H1 (cell line): ENCODE data around the gene TUBGCP3. TPM values are rescaled to one million over a fixed set of nuclear protein-coding genes. Genes with fewer than 3 reads are reported as not detected.

Source experiments
- CTCF ChIA-PET: fragments of 300-600 bp; sonication (Branson Sonifier 250); formaldehyde crosslinking; loops from one replicate; lab custom pipeline; 2021; ENCODE audit not compliant: partially characterized antibody; lab: Charles Lee
- POLR2A ChIA-PET: fragments of 300-600 bp; sonication (Branson Sonifier 250); formaldehyde crosslinking; loops from one replicate; lab custom pipeline; 2021; ENCODE audit warnings: inconsistent platforms; ENCODE audit not compliant: partially characterized antibody; lab: Charles Lee
- DNase-seq, 2 experiments: peaks; one replicate each; pipeline versions ENCODE4 v3.0.0 to v3.0.0-alpha.2; 2010 to 2022; ENCODE audit warnings: low spot score in 2 of 2, low read depth in 1 of 2, mixed read lengths in 1 of 2
- FAIRE-seq: peaks from 2 replicates; lab custom pipeline; 2011; peaks lifted over from hg19 to GRCh38; lab: Jason Lieb, UNC
- H2AFZ ChIP-seq: 2 replicates; pipeline ENCODE4 v1.8.1; 2012; ENCODE audit warnings: low read length, inconsistent platforms
- H2AK5ac ChIP-seq: 2 replicates; pipeline ENCODE4 v1.6.1; 2013; ENCODE audit warnings: low read depth, low read length
- H2BK120ac ChIP-seq: replicated peaks from 2 replicates; pipeline ENCODE3; 2013; ENCODE audit warnings: low read depth, low read length, inconsistent platforms
- H2BK12ac ChIP-seq: 2 replicates; pipeline ENCODE4 v1.6.1; 2013; ENCODE audit warnings: low read depth, low read length
- H2BK15ac ChIP-seq: 2 replicates; pipeline ENCODE4 v1.6.1; 2013; ENCODE audit warnings: low read length
- H2BK20ac ChIP-seq: 2 replicates; pipeline ENCODE4 v1.6.1; 2013; ENCODE audit warnings: low read length
- H2BK5ac ChIP-seq: 2 replicates; pipeline ENCODE4 v1.6.1; 2013; ENCODE audit warnings: low read depth, low read length
- H3K14ac ChIP-seq: 2 replicates; pipeline ENCODE4 v1.6.1; 2013; ENCODE audit warnings: inconsistent platforms; ENCODE audit not compliant: insufficient read length
- H3K18ac ChIP-seq: 2 replicates; pipeline ENCODE4 v1.6.1; 2013; ENCODE audit warnings: low read length; ENCODE audit errors: extremely low read depth
- H3K23ac ChIP-seq: 2 replicates; pipeline ENCODE4 v1.6.1; 2013; ENCODE audit warnings: inconsistent platforms; ENCODE audit not compliant: insufficient read length
- H3K23me2 ChIP-seq: 2 replicates; pipeline ENCODE4 v1.6.1; 2013; ENCODE audit warnings: low read depth, low read length
- H3K27ac ChIP-seq: 2 replicates; pipeline ENCODE4 v1.6.1; 2011; ENCODE audit warnings: low read depth, low read length, inconsistent platforms
- H3K27me3 ChIP-seq, 4 experiments: replicated peaks in 1 of 4; 1 replicate in 1 of 4; 2 replicates in 3 of 4; pipeline versions ENCODE4 v1.6.1 to v1.8.1; 2011 to 2013; ENCODE audit warnings: low read length in 3 of 4, mild to moderate bottlenecking in 3 of 4, inconsistent platforms in 2 of 4, mixed read lengths in 2 of 4, moderate library complexity in 1 of 4; ENCODE audit not compliant: control insufficient read depth in 3 of 4, insufficient read depth in 3 of 4; ENCODE audit errors: extremely low read depth in 1 of 4
- H3K36me3 ChIP-seq, 4 experiments: 2 replicates each; pipeline versions ENCODE4 v1.6.1 to v1.8.1; 2011 to 2013; ENCODE audit warnings: mild to moderate bottlenecking in 4 of 4, low read length in 3 of 4, moderate library complexity in 2 of 4, control low read depth in 1 of 4, inconsistent platforms in 1 of 4; ENCODE audit not compliant: insufficient read depth in 4 of 4, control insufficient read depth in 2 of 4
- H3K4ac ChIP-seq: replicated peaks from 2 replicates; pipeline ENCODE3; 2013; ENCODE audit warnings: low read length, low read depth, mixed read lengths, inconsistent platforms; ENCODE audit not compliant: insufficient read length
- H3K4me1 ChIP-seq, 4 experiments: replicated peaks in 1 of 4; 1 replicate in 1 of 4; 2 replicates in 3 of 4; pipeline versions ENCODE4 v1.6.1 to v1.8.1; 2011 to 2013; ENCODE audit warnings: low read length in 3 of 4, inconsistent platforms in 2 of 4, mixed read lengths in 1 of 4; ENCODE audit not compliant: insufficient read depth in 4 of 4, control insufficient read depth in 3 of 4
- H3K4me2 ChIP-seq, 2 experiments: 2 replicates each; pipeline versions ENCODE4 v1.6.1 to v1.8.1; 2011 to 2013; ENCODE audit warnings: low read depth in 2 of 2, low read length in 2 of 2, control low read depth in 1 of 2, inconsistent platforms in 1 of 2, mild to moderate bottlenecking in 1 of 2; ENCODE audit not compliant: insufficient read depth in 1 of 2
- H3K4me3 ChIP-seq, 4 experiments: fragments of 200-600, 300-600 bp in 1 of 4; sonication (generic), shearing (Covaris generic), sonication (Bioruptor Twin) in 1 of 4; 2 replicates each; pipeline versions ENCODE4 v1.5.1 to v1.8.1; 2011 to 2016; ENCODE audit warnings: low read length in 4 of 4, low read depth in 3 of 4, control low read depth in 2 of 4, inconsistent platforms in 2 of 4, mild to moderate bottlenecking in 2 of 4, mixed read lengths in 1 of 4, moderate library complexity in 1 of 4; ENCODE audit not compliant: insufficient read depth in 2 of 4; ENCODE audit errors: extremely low read depth in 1 of 4
- H3K56ac ChIP-seq: replicated peaks from 2 replicates; pipeline ENCODE3; 2013; ENCODE audit warnings: low read depth, mild to moderate bottlenecking, mixed read lengths, low read length, inconsistent platforms; ENCODE audit not compliant: insufficient read length
- H3K79me1 ChIP-seq: 2 replicates; pipeline ENCODE4 v1.6.1; 2013; ENCODE audit warnings: low read depth, low read length, control low read depth
- H3K79me2 ChIP-seq, 2 experiments: 2 replicates each; pipeline versions ENCODE4 v1.6.1 to v1.8.1; 2012 to 2013; ENCODE audit warnings: low read length in 2 of 2, mild to moderate bottlenecking in 2 of 2, inconsistent platforms in 1 of 2; ENCODE audit not compliant: insufficient read depth in 2 of 2, control insufficient read depth in 1 of 2
- H3K9ac ChIP-seq, 4 experiments: replicated peaks in 1 of 4; 1 replicate in 1 of 4; 2 replicates in 3 of 4; pipeline versions ENCODE4 v1.6.1 to v1.8.1; 2011 to 2013; ENCODE audit warnings: low read depth in 3 of 4, low read length in 3 of 4, control low read depth in 2 of 4, mild to moderate bottlenecking in 2 of 4, moderate library complexity in 2 of 4, inconsistent platforms in 1 of 4; ENCODE audit errors: extremely low read depth in 1 of 4
- H3K9me3 ChIP-seq, 2 experiments: 2 replicates each; pipeline versions ENCODE4 v1.6.1 to v1.8.1; 2012 to 2013; ENCODE audit warnings: mild to moderate bottlenecking in 2 of 2, moderate library complexity in 2 of 2, control low read depth in 1 of 2, inconsistent platforms in 1 of 2, low read depth in 1 of 2, low read length in 1 of 2, mixed read lengths in 1 of 2; ENCODE audit not compliant: insufficient read depth in 2 of 2
- H4K20me1 ChIP-seq, 2 experiments: replicated peaks in 1 of 2; 2 replicates each; pipeline versions ENCODE3 to v1.8.1; 2011 to 2013; ENCODE audit warnings: inconsistent platforms in 2 of 2, low read length in 2 of 2, mild to moderate bottlenecking in 1 of 2; ENCODE audit not compliant: insufficient read depth in 2 of 2, control insufficient read depth in 1 of 2
- H4K5ac ChIP-seq: 2 replicates; pipeline ENCODE4 v1.6.1; 2013; ENCODE audit warnings: low read length, low read depth, mixed read lengths, inconsistent platforms; ENCODE audit not compliant: insufficient read length
- H4K8ac ChIP-seq: 2 replicates; pipeline ENCODE4 v1.8.0; 2013; ENCODE audit warnings: mild to moderate bottlenecking, moderate library complexity, low read length, inconsistent platforms; ENCODE audit not compliant: insufficient read depth; ENCODE audit errors: extremely low read depth
- H4K91ac ChIP-seq: replicated peaks from 2 replicates; pipeline ENCODE3; 2013; ENCODE audit warnings: low read length, mixed read lengths, inconsistent platforms; ENCODE audit not compliant: insufficient read length
- BACH1 ChIP-seq: IDR thresholded peaks from 2 replicates; pipeline ENCODE4 v1.6.1; 2012; ENCODE audit warnings: low read length, improper control_type of control experiment
- CTBP2 ChIP-seq: IDR thresholded peaks from 2 replicates; pipeline ENCODE4 v1.7.0; 2011; ENCODE audit warnings: borderline replicate concordance, mild to moderate bottlenecking, moderate library complexity, mixed read lengths, low read length; ENCODE audit not compliant: insufficient read depth, insufficient read length
- FOSL1 ChIP-seq: IDR thresholded peaks from 2 replicates; pipeline ENCODE4 v1.6.1; 2011; ENCODE audit warnings: mild to moderate bottlenecking, low read depth, low read length, moderate library complexity; ENCODE audit not compliant: insufficient read depth
- KDM1A ChIP-seq: fragments of 200-600, 300-600 bp; sonication (generic); IDR thresholded peaks from 2 replicates; pipeline ENCODE4 v1.7.1; 2016; ENCODE audit warnings: mild to moderate bottlenecking, low read length, borderline replicate concordance
- POU5F1 ChIP-seq: IDR thresholded peaks from 2 replicates; pipeline ENCODE4 v1.6.1; 2011; ENCODE audit warnings: low read depth, mild to moderate bottlenecking, low read length, moderate library complexity
- RBBP5 ChIP-seq: IDR thresholded peaks from 2 replicates; pipeline ENCODE4 v1.7.1; 2012; ENCODE audit warnings: low read depth, mild to moderate bottlenecking, inconsistent platforms, low read length, moderate library complexity, borderline replicate concordance
- RFX5 ChIP-seq: IDR thresholded peaks from 2 replicates; pipeline ENCODE4 v1.6.1; 2011; ENCODE audit warnings: low read depth, low read length, improper control_type of control experiment, borderline replicate concordance
- SAP30 ChIP-seq: fragments of 300-600 bp; sonication (generic); IDR thresholded peaks from 2 replicates; pipeline ENCODE4 v1.7.1; 2012; ENCODE audit warnings: low read length, moderate library complexity, mild to moderate bottlenecking, inconsistent platforms; ENCODE audit not compliant: insufficient read depth, insufficient replicate concordance
- SRF ChIP-seq: IDR thresholded peaks from 2 replicates; pipeline ENCODE4 v1.6.1; 2011; ENCODE audit warnings: mild to moderate bottlenecking, low read depth, low read length, moderate library complexity
- TAF1 ChIP-seq: IDR thresholded peaks from 2 replicates; pipeline ENCODE4 v1.6.1; 2011; ENCODE audit warnings: mild to moderate bottlenecking, low read depth, low read length
- TBP ChIP-seq: IDR thresholded peaks from 2 replicates; pipeline ENCODE4 v1.6.1; 2011; ENCODE audit warnings: low read depth, low read length, improper control_type of control experiment
- TEAD4 ChIP-seq: IDR thresholded peaks from 2 replicates; pipeline ENCODE4 v1.6.1; 2012; ENCODE audit warnings: low read depth, low read length, inconsistent platforms, mixed read lengths
- WGBS, 2 experiments: shearing (Covaris generic) in 1 of 2; methylation state at CpG; one replicate each; pipeline versions ENCODE4 v1.1.6 to v1.1.7; 2013 to 2015; ENCODE audit warnings: low lambda C conversion rate in 2 of 2, mixed read lengths in 2 of 2, inconsistent platforms in 1 of 2, low coverage in 1 of 2, missing lambda C conversion rate in 1 of 2; ENCODE audit not compliant: insufficient replicate concordance in 2 of 2, insufficient coverage in 1 of 2, insufficient read length in 1 of 2; ENCODE audit errors: extremely low coverage in 1 of 2, missing lambda C conversion rate in 1 of 2; 5-methylcytosine and 5-hydroxymethylcytosine counted together
- polyA plus RNA-seq, 7 experiments: library from polyadenylated mRNA; depleted of rRNA in 3 of 7; stranded (reverse) in 5 of 7; unstranded in 2 of 7; fragments of >200 nt in 5 of 7; fragments of 200-250 nt in 2 of 7; gene quantifications; 1 replicate in 5 of 7; 2 replicates in 1 of 7; 4 replicates in 1 of 7; pipeline versions ENCODE4 v1.2.1 to v1.2.3, GENCODE V29; 2011 to 2013; ENCODE audit warnings: missing spikeins in 2 of 7, mixed read lengths in 2 of 7
- total RNA-seq: library from RNA; stranded (reverse); fragmentation: NEBNext Ultra II Directional; extraction: Animal tissue kit (Norgen Biotek cat#: 25700); gene quantifications from 2 replicates; pipeline ENCODE4 v1.2.1, GENCODE V29; 2021
- TF ChIP-seq, protein P1 (sequence below): IDR thresholded peaks from 2 replicates; pipeline ENCODE4 v1.6.1; 2012; ENCODE audit warnings: inconsistent platforms

The TUBGCP3 gene
- total and polyA plus RNA-seq, 2 of the 8 experiments (the other 6 are each of a cell fraction or from before 2014, with no cell fraction given), result 27.0 to 31.7 TPM

DNA sequence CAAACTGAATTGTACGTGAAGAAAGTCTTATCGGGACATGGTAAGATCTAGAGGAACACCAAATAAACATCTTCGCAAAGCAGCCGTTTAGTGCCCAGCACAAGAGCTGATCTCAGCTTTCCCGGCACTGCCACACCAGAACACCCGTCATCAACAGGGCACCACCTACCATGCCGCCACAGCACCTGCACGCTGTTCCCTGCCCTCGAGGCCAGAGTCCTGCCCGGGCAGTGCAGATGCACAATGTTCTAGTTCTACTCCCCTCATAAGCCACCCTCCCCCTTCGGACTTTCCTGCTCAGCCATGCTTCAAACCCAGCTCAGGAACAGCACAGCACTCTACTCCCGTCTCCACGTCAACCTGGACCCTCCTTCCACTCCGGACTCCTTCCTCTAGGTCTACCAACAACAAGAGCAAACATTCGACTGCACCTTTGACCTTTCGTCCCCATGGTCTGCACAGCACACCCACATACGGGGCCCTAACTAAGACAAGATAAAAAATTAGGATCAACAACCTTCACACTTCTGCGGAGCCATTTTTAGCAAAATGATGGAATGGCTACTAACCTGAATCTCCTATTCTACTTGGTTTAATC, 25.1 kb downstream of the TUBGCP3 start:
- Histone ChIP-seq H2AFZ (no peak overlapping the region), H3K18ac (no peak overlapping the region), H4K20me1 (peaks cover 4 to 8% of the 10 kb centered on the region in 2 experiments), H3K79me2 (peaks cover 0 to 15% of the 10 kb centered on the region in 2 experiments; a peak in 3 of 4 replicates), H3K9me3 (no peaks in the 10 kb centered on the region), H3K14ac (no peak overlapping the region), H3K27ac (no peak overlapping the region), H3K4ac (no peak overlapping the region), H3K4me3 (no peak overlapping the region), H3K4me2 (no peak overlapping the region), H2BK120ac (no peak overlapping the region), H3K4me1 (peaks cover under 1 to 5% (median 2%) of the 10 kb centered on the region in 4 experiments), H3K79me1 (peaks cover 5% of the 10 kb centered on the region), H3K27me3 (no peaks in the 10 kb centered on the region), H3K56ac (no peak overlapping the region), H3K23ac (no peak overlapping the region), H4K91ac (no peak overlapping the region), H3K23me2 (no peaks in the 10 kb centered on the region), H2BK12ac (no peak overlapping the region; the same call in 1 of the 2 replicates), H2BK20ac (no peak overlapping the region), H4K8ac (no peak overlapping the region), H2AK5ac (no peak overlapping the region), H2BK5ac (no peak overlapping the region), H2BK15ac (no peak overlapping the region), H3K9ac (no peak overlapping the region), H3K36me3 (peaks cover 3 to 22% (median 9%) of the 10 kb centered on the region in 4 experiments; a peak in 6 of 8 replicates), H4K5ac (no peak overlapping the region)
- DNase-seq, result no peak
- no peak for FAIRE-seq
- CTCF ChIA-PET, result interaction anchor here (0.8 to 1.2 kb wide), 3 partner anchors 11 to 45 kb away, joined by 3 to 5 read pairs (median 4); no protein-coding TSS in a partner anchor
- WGBS, 2 experiments, result 93% methylated on average over 18 of the region's 18 CpGs; no CpG with 5 or more reads in 1 of the 2 experiments
- POLR2A ChIA-PET, result no interaction called here
- TF ChIP-seq, protein P1, sequence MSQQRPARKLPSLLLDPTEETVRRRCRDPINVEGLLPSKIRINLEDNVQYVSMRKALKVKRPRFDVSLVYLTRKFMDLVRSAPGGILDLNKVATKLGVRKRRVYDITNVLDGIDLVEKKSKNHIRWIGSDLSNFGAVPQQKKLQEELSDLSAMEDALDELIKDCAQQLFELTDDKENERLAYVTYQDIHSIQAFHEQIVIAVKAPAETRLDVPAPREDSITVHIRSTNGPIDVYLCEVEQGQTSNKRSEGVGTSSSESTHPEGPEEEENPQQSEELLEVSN, result no peak
- TF ChIP-seq CTBP2 (no peak), SRF (no peak), TAF1 (no peak), KDM1A (no peak), SAP30 (no peak), FOSL1 (no peak), BACH1 (no peak), RBBP5 (no peak), POU5F1 (no peak), TBP (no peak), RFX5 (no peak), TEAD4 (no peak)
